NCI-H446 treated with DMSO at 0.1 percent for 48 hours (cell line): ENCODE results near the gene L3MBTL3.
A peak's percentile ranks its signal among the peaks of the same experiment; 100 is the strongest.

ENCODE experiments used
- DNase-seq: peaks from one replicate; lab custom pipeline; 2025; lab: John Stamatoyannopoulos, UW

Gene L3MBTL3

GRCh38 chr6:130018292-130018743 is at the start of gene L3MBTL3:
TSS of gene L3MBTL3 (plus strand) at chr6:130018581. CDS start at chr6:130042700, 24,119 bp downstream.
- no peak for DNase-seq

DNA sequence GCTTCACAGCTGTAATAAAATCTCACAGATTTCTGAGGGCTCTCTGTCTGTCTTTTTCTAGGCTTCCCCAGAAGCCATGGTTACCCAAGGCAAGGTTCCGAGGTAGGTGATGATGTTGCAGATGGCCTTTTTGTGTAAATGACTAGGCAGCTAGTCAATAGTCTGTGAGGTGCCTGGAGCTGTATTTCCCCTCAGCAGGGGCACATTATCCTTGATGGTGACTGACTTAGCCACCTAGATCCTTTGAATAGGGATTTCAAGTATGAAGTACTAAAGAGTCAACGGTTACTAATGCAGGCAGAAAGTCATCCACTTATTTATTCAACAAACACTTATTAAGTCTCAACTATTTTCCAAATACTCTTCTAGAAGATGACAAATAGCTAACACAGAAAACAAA is 49.3 kb upstream of the L3MBTL3 start:
- DNase-seq: no peak

- no peak for DNase-seq
Measured at GRCh38 chr6:129976110-129976509, 42.3 kb upstream of the L3MBTL3 start.

GRCh38 chr6:129978148-129978916 is 40.0 kb upstream of the L3MBTL3 start:
- DNase-seq: no peak

DNA sequence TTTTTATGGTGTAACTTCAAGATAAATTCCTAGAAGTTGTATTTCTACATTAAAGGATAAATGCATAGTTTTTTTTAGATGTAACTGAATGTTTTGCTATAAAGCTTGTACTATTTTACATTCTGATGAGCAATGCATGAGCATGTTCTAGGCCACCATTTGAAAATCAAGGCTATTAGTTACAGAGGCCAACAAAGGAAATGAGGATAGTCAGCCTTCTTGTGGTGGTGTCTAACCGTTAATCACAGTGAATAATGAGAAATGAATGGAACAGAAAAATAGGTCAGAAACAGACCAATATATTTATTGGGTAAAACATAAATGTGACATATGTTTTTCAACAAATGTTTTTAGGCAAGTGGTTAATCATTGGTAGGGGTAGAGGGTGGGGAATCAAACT is 37.6 kb upstream of the L3MBTL3 start:
- DNase-seq: no peak

GRCh38 chr6:129981598-129981997 is 36.8 kb upstream of the L3MBTL3 start:
- no peak for DNase-seq

DNA sequence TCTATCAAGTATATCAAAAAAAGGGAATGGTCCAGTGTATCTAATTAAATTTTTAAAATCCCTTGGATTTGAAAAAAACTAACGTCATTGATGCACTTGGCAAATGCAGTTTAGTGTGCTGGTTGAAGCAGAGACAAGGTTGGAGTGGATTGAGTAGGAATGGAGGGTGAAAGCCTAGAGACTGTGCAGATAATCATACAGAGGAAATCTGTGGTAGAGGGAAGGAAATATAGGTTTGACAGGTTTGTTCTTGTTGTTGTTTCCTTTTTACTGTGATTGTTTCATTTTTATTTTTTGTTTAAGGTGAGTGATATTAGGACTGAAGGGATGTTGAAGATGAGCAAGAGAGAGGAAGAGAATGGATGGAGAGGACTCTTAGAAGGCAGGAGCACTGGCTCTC is 29.0 kb upstream of the L3MBTL3 start:
- no peak for DNase-seq

- DNase-seq: no peak
Measured at GRCh38 chr6:129992881-129993280, 25.5 kb upstream of the L3MBTL3 start.

DNA sequence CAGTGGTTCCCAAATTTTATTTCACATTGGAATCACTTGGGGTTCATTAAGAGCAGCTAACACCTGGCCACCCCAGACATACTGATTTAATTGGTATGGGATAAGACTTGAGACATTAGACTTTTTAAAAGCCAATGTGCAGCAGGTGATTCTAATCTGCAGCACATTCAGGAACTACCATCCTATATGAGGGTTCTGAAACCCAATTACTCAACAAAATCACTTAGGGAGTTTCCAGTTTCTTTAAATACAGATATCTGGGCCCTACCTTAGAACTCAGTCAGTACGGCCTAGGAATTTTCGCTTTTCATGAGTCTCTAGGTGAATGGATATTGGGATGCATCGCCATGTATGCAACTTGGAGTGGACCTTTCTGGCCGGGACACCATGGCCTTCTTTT is 24.0 kb upstream of the L3MBTL3 start:
- no peak for DNase-seq

- DNase-seq: no peak
Measured at GRCh38 chr6:129996387-129996786, 22.0 kb upstream of the L3MBTL3 start.

- DNase-seq: no peak
Measured at GRCh38 chr6:130000526-130001421, 17.6 kb upstream of the L3MBTL3 start.

DNA sequence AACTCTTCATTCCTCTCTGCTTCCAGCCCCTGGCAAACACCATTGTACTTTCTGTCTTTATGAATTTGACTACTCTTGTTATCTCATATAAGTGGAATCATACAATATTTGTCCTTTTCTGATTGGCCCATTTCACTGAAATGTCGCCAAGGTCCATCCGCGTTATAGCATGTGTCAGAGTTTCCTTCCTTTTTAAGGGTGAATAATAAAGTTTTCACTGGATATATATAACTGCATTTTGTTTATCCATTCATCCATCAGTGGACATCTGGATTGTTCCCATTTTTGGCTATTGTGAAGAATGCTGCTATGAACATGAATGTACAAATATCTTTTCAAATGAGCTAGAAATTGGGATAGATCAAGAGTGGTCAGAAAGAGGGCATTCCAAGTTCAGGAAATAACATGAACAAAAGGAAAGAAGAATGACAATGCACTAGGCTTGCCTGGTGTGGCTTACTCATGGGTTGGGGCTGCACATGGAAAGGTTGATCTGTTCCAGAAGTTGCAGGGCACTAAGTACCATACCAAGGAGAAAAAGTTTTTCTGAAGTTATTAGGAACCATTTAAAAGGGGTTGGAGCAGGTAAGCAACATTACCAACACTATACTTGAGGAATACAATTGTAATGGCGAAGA is 10.0 kb upstream of the L3MBTL3 start:
- DNase-seq: no peak

DNA sequence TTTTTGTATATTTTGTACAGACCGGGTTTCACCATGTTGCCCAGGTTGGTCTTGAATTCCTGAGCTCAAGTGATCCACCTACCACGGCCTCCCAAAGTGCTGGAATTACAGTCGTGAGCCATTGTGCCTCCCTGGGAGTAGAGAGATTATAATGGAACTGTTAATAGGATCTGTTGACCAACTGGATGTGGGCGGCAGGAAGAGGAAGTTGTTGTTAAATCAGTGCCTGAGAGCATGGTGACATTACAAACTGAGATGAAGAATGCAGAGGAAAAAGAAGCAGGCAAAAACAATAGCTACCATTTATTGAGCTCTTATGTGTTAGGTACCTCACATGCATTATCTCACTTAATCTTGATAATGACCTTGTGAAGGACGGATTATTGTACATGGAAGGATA is 9.2 kb upstream of the L3MBTL3 start:
- no peak for DNase-seq

- no peak for DNase-seq
Measured at GRCh38 chr6:130010387-130010786, 8.0 kb upstream of the L3MBTL3 start.

GRCh38 chr6:130012728-130013127 is 5.7 kb upstream of the L3MBTL3 start:
- DNase-seq: no peak

DNA sequence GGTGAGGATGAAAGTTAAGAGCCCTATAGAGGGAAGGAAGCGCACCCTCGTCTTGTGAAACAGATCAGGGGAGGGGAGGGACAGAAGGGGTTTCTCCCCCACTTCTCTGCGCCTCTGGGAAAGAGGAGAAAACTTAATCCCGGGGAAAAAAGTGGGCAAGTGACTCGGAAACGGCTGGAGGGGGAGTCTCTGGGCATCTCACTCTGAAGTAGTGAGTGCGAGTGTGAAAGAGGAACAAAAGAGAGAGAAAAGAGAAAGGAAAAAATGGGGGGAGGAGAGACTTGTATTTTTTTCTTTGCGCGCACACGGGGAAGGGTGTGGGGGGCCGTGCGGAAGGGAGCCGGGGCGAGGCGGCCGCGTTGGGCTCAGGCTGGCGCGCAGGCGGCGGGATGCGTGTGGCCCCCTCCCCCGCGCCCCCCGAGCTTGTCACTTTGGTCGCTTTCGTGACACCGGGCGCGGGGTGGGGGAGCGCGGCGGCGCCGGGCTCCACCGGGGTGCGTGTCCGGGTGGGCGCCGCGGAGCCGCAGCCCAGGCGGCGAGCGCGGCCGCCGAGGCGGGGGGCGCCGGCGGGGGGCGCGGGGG is 454 bp downstream of the L3MBTL3 start:
- DNase-seq: no peak

GRCh38 chr6:130019326-130020072 is 1.1 kb downstream of the L3MBTL3 start:
- DNase-seq: no peak

GRCh38 chr6:130020073-130020906 is 1.9 kb downstream of the L3MBTL3 start:
- no peak for DNase-seq

DNA sequence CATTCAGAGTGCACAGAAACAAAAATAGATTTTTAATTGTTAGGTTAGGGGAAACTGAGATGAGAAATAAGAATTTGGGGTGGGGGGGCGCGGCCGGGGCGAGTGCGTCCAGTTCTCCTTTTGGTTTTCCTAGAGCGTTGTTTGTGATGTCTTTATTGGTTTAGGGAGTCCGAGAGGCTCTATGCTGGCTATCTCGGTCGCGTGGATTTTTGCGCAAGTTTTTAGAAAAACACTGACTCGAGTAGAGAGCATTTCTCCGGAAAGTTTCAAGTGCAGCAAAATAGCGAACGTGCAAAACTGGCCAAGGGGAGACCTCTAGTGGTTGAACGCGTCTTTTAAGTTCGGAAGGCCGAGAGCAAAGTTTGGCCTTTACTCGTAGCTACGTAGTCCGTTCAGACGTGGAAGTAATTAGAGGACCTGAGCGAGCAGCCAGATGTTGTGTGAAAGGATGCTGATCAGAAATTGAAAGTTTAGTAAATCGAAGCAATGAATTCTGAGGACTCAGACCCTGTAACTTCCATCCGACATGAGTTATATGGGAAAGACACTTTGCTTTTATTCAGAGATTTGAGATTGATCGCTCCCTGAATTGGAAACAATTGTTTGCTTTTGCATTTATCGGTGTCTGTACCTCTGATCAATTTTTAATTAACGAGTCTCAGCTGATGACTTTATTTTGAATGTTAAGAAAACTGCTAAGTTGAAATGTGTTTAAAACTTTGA is 2.7 kb downstream of the L3MBTL3 start:
- DNase-seq: peak; percentile 28

DNA sequence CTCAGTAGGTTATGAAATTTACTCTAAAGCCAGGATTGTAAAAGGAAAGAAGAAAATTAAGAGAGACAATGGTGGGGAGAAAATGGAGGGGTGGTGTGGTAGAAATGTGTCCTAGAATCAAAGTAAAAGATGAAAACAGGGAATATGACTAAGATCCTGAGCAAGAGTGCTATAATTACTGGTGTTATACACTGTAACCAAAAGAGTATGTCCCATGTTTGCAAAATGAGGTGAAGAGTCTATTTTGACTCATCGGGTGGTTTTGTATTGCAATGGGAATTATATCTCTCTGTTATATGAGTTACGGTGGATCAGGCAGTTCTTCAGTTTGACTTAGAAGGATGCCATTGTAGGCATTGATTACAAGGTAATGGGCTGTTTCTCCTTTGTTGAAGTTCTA is 8.5 kb downstream of the L3MBTL3 start:
- DNase-seq: no peak
